AG09319 (cell line): Measurements from ENCODE around the gene ADGRB2.

Experiments
- DNase-seq: peaks from one replicate; pipeline ENCODE4 v3.0.0-alpha.2; 2010; ENCODE audit warnings: low read depth; ENCODE audit errors: extremely low read depth
- CTCF ChIP-seq: IDR thresholded peaks from 2 replicates; pipeline ENCODE4 v1.5.1; 2011; ENCODE audit warnings: low read depth, mild to moderate bottlenecking, inconsistent platforms, low read length, moderate library complexity

Gene ADGRB2

GRCh38 chr1:31745096-31745945 lies 18.8 kb downstream of the ADGRB2 start:
- TF ChIP-seq CTCF = peak; percentile 88
- DNase-seq = no peak

- no peak for TF ChIP-seq CTCF
- DNase-seq = no peak
Measured at GRCh38 chr1:31744165-31744888, 19.8 kb downstream of the ADGRB2 start.

- DNase-seq = no peak
- TF ChIP-seq CTCF = no peak
Measured at GRCh38 chr1:31742462-31743212, 21.5 kb downstream of the ADGRB2 start.

- DNase-seq = no peak
- TF ChIP-seq CTCF = no peak
Measured at GRCh38 chr1:31739346-31739745, 24.8 kb downstream of the ADGRB2 start.

- no peak for TF ChIP-seq CTCF
- DNase-seq = no peak
Measured at GRCh38 chr1:31736675-31737074, 27.5 kb downstream of the ADGRB2 start.

- no peak for DNase-seq
- no peak for TF ChIP-seq CTCF
Measured at GRCh38 chr1:31735571-31735970, 28.6 kb downstream of the ADGRB2 start.
